Astrocyte of the spinal cord (primary cell): ENCODE results near the gene SPTA1.

Experiments used
- DNase-seq: peaks from one replicate; pipeline ENCODE4 v3.0.0; 2011; ENCODE audit warnings: low read depth, low spot score
- H3K4me3 ChIP-seq: 2 replicates; pipeline ENCODE4 v1.5.1; 2011; ENCODE audit warnings: low read depth, mild to moderate bottlenecking, low read length, moderate library complexity
- CTCF ChIP-seq: IDR thresholded peaks from 2 replicates; pipeline ENCODE4 v1.5.1; 2012; ENCODE audit warnings: low read depth, mild to moderate bottlenecking, low read length, inconsistent platforms
- in situ Hi-C: cut with HindIII; loops from 2 replicates; pipeline ENCODE4 v1.10.0; 2017; ENCODE audit warnings: low sequenced_read_pairs

Gene SPTA1

GRCh38 chr1:158570480-158570879 is 116.0 kb downstream of the SPTA1 start, which contains the start of gene OR6P1:
OR6P1 (minus strand) TSS chr1:158570580; CDS start chr1:158563604, 6,976 bp downstream.
- DNase-seq, result no peak
- no peak for TF ChIP-seq CTCF
- no peak within 1 kb of the TSS for H3K4me3 ChIP-seq
- in situ Hi-C loops, result no loop called here

GRCh38 chr1:158564608-158565007 is 121.9 kb downstream of the SPTA1 start:
- no peak for TF ChIP-seq CTCF
- in situ Hi-C loops, result no loop called here
- DNase-seq, result no peak
- no peak overlapping the region for H3K4me3 ChIP-seq

- DNase-seq, result no peak
- in situ Hi-C loops, result no loop called here
- no peak for TF ChIP-seq CTCF
- no peak overlapping the region for H3K4me3 ChIP-seq
Observed at GRCh38 chr1:158563853-158564252, 122.7 kb downstream of the SPTA1 start.
